CD14-positive monocyte (primary cell): ENCODE data around the gene TRAF3. TPM values are rescaled to one million over a fixed set of nuclear protein-coding genes. Genes with fewer than 3 reads are reported as not detected.
A peak's percentile ranks its signal among the peaks of the same experiment; 100 is the strongest.

Experiments used
- DNase-seq, 3 donors: peaks; one replicate each; pipeline ENCODE4 v3.0.0-alpha.2; 2011 to 2022
- H2AFZ ChIP-seq: 2 replicates; pipeline ENCODE4 v1.6.0; 2012; ENCODE audit warnings: mild to moderate bottlenecking, low read depth, low read length, inconsistent platforms; ENCODE audit not compliant: insufficient read depth, poor library complexity, severe bottlenecking
- H3K27ac ChIP-seq, 2 donors: 1 replicate in 1 of 2; 2 replicates in 1 of 2; pipeline ENCODE4 v1.5.1; 2012 to 2013; ENCODE audit warnings: low read length in 2 of 2, control low read depth in 1 of 2, inconsistent platforms in 1 of 2, low read depth in 1 of 2, mild to moderate bottlenecking in 1 of 2
- H3K27me3 ChIP-seq, 2 donors: one replicate each; pipeline versions ENCODE4 v1.6.0 to v1.6.1; 2011 to 2013; ENCODE audit warnings: low read length in 2 of 2; ENCODE audit not compliant: control insufficient read depth in 2 of 2, insufficient read depth in 2 of 2
- H3K36me3 ChIP-seq, 2 donors: replicated peaks in 1 of 2; 1 replicate in 1 of 2; 2 replicates in 1 of 2; pipeline versions ENCODE4 v1.5.1 to v1.6.1; 2012 to 2013; ENCODE audit warnings: low read length in 2 of 2, control low read depth in 1 of 2, inconsistent platforms in 1 of 2, mild to moderate bottlenecking in 1 of 2; ENCODE audit not compliant: insufficient read depth in 2 of 2, control insufficient read depth in 1 of 2
- H3K4me1 ChIP-seq, 2 donors: 1 replicate in 1 of 2; 2 replicates in 1 of 2; pipeline versions ENCODE4 v1.5.1 to v1.6.1; 2012 to 2013; ENCODE audit warnings: low read length in 2 of 2, control low read depth in 1 of 2, inconsistent platforms in 1 of 2, mild to moderate bottlenecking in 1 of 2, moderate library complexity in 1 of 2; ENCODE audit not compliant: insufficient read depth in 2 of 2, control insufficient read depth in 1 of 2
- H3K4me2 ChIP-seq: replicated peaks from 2 replicates; pipeline ENCODE3; 2012; ENCODE audit warnings: low read length, moderate library complexity, mild to moderate bottlenecking; ENCODE audit not compliant: poor library complexity, severe bottlenecking; ENCODE audit errors: extremely low read depth
- H3K4me3 ChIP-seq, 3 experiments: fragments of 200-600 bp in 1 of 3; sonication (generic) in 1 of 3; replicated peaks in 1 of 3; 1 replicate in 2 of 3; 2 replicates in 1 of 3; pipeline ENCODE4 v1.5.1; 2011 to 2013; ENCODE audit warnings: low read length in 3 of 3, mild to moderate bottlenecking in 3 of 3, control low read depth in 2 of 3, low read depth in 2 of 3, inconsistent platforms in 1 of 3, moderate library complexity in 1 of 3
- H3K79me2 ChIP-seq: 2 replicates; pipeline ENCODE4 v1.6.0; 2012; ENCODE audit warnings: mild to moderate bottlenecking, control low read depth, inconsistent platforms, low read length, moderate library complexity; ENCODE audit not compliant: insufficient read depth
- H3K9ac ChIP-seq: 2 replicates; pipeline ENCODE4 v1.6.0; 2017; ENCODE audit warnings: low read length, mild to moderate bottlenecking; ENCODE audit not compliant: insufficient read depth, poor library complexity, severe bottlenecking
- H3K9me3 ChIP-seq, 2 donors: replicated peaks in 1 of 2; 1 replicate in 1 of 2; 2 replicates in 1 of 2; pipeline versions ENCODE4 v1.5.1 to v1.6.1; 2012 to 2013; ENCODE audit warnings: low read length in 2 of 2, control low read depth in 1 of 2; ENCODE audit not compliant: control insufficient read depth in 1 of 2, insufficient read depth in 1 of 2
- H4K20me1 ChIP-seq: 2 replicates; pipeline ENCODE4 v1.6.0; 2012; ENCODE audit warnings: mild to moderate bottlenecking, low read length, control low read depth, moderate library complexity; ENCODE audit not compliant: insufficient read depth
- H3K27ac Mint-ChIP-seq, 7 donors: one replicate each; pipeline ENCODE4 v1.8.0; 2020; ENCODE audit warnings: mild to moderate bottlenecking in 7 of 7, mixed read lengths in 7 of 7, moderate library complexity in 6 of 7, inconsistent platforms in 2 of 7
- H3K27me3 Mint-ChIP-seq, 3 donors: one replicate each; pipeline ENCODE4 v1.8.0; 2021 to 2022; ENCODE audit warnings: low read depth in 3 of 3, mild to moderate bottlenecking in 3 of 3, mixed read lengths in 3 of 3, moderate library complexity in 3 of 3, inconsistent platforms in 1 of 3
- H3K36me3 Mint-ChIP-seq, 2 donors: one replicate each; pipeline ENCODE4 v1.8.0; 2020; ENCODE audit warnings: mixed read lengths in 2 of 2, inconsistent platforms in 1 of 2, mild to moderate bottlenecking in 1 of 2
- H3K4me1 Mint-ChIP-seq: one replicate; pipeline ENCODE4 v1.8.0; 2020; ENCODE audit warnings: mild to moderate bottlenecking, mixed read lengths
- H3K4me3 Mint-ChIP-seq, 2 donors: one replicate each; pipeline ENCODE4 v1.8.0; 2020; ENCODE audit warnings: mild to moderate bottlenecking in 2 of 2, mixed read lengths in 2 of 2, moderate library complexity in 1 of 2
- H3K9me3 Mint-ChIP-seq, 7 donors: one replicate each; pipeline ENCODE4 v1.8.0; 2020 to 2022; ENCODE audit warnings: mixed read lengths in 7 of 7, mild to moderate bottlenecking in 6 of 7, moderate library complexity in 6 of 7, inconsistent platforms in 2 of 7
- whole genome bisulfite sequencing: methylation state at CpG from one replicate; pipeline ENCODE4 v1.1.5; 2013; ENCODE audit warnings: missing lambda C conversion rate; ENCODE audit not compliant: insufficient coverage; 5-methylcytosine and 5-hydroxymethylcytosine counted together
- intact Hi-C, 2 donors: fragments of 100-400 bp; cut with micrococcal nuclease; formaldehyde crosslinking; loops; one replicate each; pipeline versions ENCODE4 v1.15.0 to v1.15.1; 2023
- polyA plus RNA-seq, 3 donors: library from polyadenylated mRNA; depleted of rRNA in 1 of 3; unstranded in 2 of 3; stranded (reverse) in 1 of 3; fragments of 300-500 nt in 2 of 3; fragments of >200 nt in 1 of 3; fragmentation: Illumina TruSeq in 2 of 3; gene quantifications; 1 replicate in 2 of 3; 2 replicates in 1 of 3; pipeline ENCODE4 v1.2.3, GENCODE V29; 2012 to 2021
- TF ChIP-seq, protein P1 (sequence below): fragments of 200-600 bp; IDR thresholded peaks from one replicate; pipeline ENCODE4 v1.8.0; 2022; ENCODE audit warnings: antibody characterized with exemption, mild to moderate bottlenecking

TRAF3 gene
- polyA plus RNA-seq, 3 donors: 12.0 to 37.6 (median 17.3) TPM

DNA sequence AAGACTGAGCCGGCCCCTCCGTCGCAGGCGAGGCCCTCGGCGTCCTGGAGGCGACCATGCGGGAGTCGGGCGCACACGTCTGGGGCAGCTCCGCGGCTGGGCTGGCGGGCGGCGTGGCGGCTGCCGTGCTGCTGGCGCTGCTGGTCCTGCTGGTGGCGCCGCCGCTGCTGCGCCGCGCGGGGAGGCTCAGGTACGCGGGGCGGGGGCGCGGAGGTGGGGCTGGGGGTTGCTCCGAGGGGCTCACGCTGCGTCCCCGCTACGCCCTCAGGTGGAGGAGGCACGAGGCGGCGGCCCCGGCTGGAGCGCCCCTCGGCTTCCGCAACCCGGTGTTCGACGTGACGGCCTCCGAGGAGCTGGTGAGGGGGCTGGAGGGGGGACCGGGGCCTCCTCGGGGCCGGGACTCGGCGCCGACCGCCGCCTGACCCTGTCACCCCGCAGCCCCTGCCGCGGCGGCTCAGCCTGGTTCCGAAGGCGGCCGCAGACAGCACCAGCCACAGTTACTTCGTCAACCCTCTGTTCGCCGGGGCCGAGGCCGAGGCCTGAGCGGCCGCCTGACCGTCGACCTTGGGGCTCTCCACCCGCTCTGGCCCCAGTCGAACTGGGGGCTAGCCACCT is 153.0 kb downstream of the TRAF3 start:
- H3K27me3 Mint-ChIP-seq: peaks cover 49 to 75% (median 52%) of the 10 kb centered on the region in 3 donors
- Histone ChIP-seq H3K27ac (no peak overlapping the region), H3K27me3 (peaks cover 15 to 66% of the 10 kb centered on the region in 2 donors), H3K79me2 (no peaks in the 10 kb centered on the region), H3K4me1 (peaks cover 19 to 25% of the 10 kb centered on the region in 2 donors), H3K9me3 (peaks cover 0 to 17% of the 10 kb centered on the region in 2 donors), H3K4me3 (no peak overlapping the region), H3K9ac (no peak overlapping the region), H4K20me1 (no peaks in the 10 kb centered on the region), H3K4me2 (no peak overlapping the region), H3K36me3 (no peaks in the 10 kb centered on the region), H2AFZ (no peak overlapping the region)
- no peak overlapping the region for H3K4me3 Mint-ChIP-seq
- H3K27ac Mint-ChIP-seq: no peak overlapping the region
- peaks cover 16% of the 10 kb centered on the region for H3K4me1 Mint-ChIP-seq
- DNase-seq: no peak
- 16% methylated on average over 61 of the region's 74 CpGs for WGBS
- TF ChIP-seq, protein P1, sequence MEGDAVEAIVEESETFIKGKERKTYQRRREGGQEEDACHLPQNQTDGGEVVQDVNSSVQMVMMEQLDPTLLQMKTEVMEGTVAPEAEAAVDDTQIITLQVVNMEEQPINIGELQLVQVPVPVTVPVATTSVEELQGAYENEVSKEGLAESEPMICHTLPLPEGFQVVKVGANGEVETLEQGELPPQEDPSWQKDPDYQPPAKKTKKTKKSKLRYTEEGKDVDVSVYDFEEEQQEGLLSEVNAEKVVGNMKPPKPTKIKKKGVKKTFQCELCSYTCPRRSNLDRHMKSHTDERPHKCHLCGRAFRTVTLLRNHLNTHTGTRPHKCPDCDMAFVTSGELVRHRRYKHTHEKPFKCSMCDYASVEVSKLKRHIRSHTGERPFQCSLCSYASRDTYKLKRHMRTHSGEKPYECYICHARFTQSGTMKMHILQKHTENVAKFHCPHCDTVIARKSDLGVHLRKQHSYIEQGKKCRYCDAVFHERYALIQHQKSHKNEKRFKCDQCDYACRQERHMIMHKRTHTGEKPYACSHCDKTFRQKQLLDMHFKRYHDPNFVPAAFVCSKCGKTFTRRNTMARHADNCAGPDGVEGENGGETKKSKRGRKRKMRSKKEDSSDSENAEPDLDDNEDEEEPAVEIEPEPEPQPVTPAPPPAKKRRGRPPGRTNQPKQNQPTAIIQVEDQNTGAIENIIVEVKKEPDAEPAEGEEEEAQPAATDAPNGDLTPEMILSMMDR: no peak
- H3K36me3 Mint-ChIP-seq: peaks cover 5 to 8% of the 10 kb centered on the region in 2 donors
- intact Hi-C loops: no loop called here
- peaks cover 0 to 7% (median 4%) of the 10 kb centered on the region in 7 donors for H3K9me3 Mint-ChIP-seq

DNA sequence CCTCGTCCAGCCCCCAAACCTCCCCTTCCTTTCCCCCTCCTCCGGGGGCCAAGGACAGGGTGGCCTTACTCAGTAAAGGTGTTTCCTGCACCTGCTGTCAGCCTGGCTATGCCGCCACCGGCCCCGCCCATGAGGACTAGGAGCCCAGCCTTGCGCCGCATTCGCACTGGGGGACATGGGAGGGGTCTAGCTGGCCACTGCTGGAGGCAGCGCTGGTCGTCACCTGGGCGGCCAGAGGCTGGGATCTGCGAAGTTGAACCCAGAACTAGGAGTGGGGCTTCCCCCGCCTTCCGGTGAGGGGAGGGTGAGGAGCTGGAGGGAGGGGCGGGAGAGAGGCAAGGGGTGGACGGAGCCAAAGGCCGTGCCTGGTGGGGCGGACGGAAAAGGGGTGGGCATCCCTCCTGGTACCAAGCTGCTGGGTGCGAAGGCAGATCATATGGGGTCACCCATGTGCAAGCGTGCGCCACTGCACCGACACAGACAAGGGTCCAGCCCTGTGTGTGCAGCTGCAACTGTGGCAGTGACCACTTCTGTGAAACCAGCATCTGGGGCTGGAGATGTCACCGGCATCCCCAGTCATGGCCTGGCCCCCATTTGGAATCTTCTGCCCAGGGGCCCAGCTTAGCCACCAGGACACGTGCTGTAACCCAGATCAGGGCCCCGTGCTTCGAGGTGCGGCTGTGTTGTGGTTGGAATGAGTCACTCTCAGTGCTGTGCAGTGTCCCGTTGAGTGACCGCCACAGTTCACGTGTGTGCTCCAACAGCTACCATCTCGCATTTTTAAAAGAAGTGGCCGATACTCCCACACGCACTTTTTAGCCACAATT is 153.7 kb downstream of the TRAF3 start:
- WGBS: 83% methylated on average over 28 of the region's 34 CpGs
- Mint-ChIP-seq H3K4me1 (peaks cover 16% of the 10 kb centered on the region), H3K4me3 (peak overlapping the region in 1 of 2 donors; percentile 76), H3K27me3 (peaks cover 46 to 68% (median 52%) of the 10 kb centered on the region in 3 donors), H3K36me3 (peaks cover 5 to 8% of the 10 kb centered on the region in 2 donors), H3K27ac (no peak overlapping the region), H3K9me3 (peaks cover 0 to 7% (median 4%) of the 10 kb centered on the region in 7 donors)
- H4K20me1 ChIP-seq: no peaks in the 10 kb centered on the region
- intact Hi-C loops: no loop called here
- no peak overlapping the region for H2AFZ ChIP-seq
- H3K27ac ChIP-seq: no peak overlapping the region
- TF ChIP-seq, protein P1: no peak
- no peaks in the 10 kb centered on the region for H3K79me2 ChIP-seq
- peaks cover 0 to 17% of the 10 kb centered on the region in 2 donors for H3K9me3 ChIP-seq
- no peak for DNase-seq
- H3K27me3 ChIP-seq: peaks cover 15 to 58% of the 10 kb centered on the region in 2 donors
- H3K4me2 ChIP-seq: no peak overlapping the region
- H3K4me3 ChIP-seq: no peak overlapping the region
- H3K4me1 ChIP-seq: peaks cover 19 to 25% of the 10 kb centered on the region in 2 donors
- H3K9ac ChIP-seq: no peak overlapping the region
- H3K36me3 ChIP-seq: no peaks in the 10 kb centered on the region
